Neural crest cell (in vitro differentiated cells): ENCODE results near the gene CALY. TPM values are rescaled to one million over a fixed set of nuclear protein-coding genes. Genes with fewer than 3 reads are reported as not detected.

Source experiments
- DNase-seq: peaks from one replicate; pipeline ENCODE4 v3.0.0; 2021; ENCODE audit warnings: low read depth, mixed read lengths, low spot score
- H3K27ac Mint-ChIP-seq: one replicate; pipeline ENCODE4 v1.8.0; 2021; ENCODE audit warnings: mild to moderate bottlenecking, mixed read lengths; ENCODE audit not compliant: unreplicated experiment
- H3K27me3 Mint-ChIP-seq: 2 replicates; pipeline ENCODE4 v1.8.0; 2021; ENCODE audit warnings: low read depth, mild to moderate bottlenecking, mixed read lengths
- H3K36me3 Mint-ChIP-seq: 2 replicates; pipeline ENCODE4 v1.8.0; 2021; ENCODE audit warnings: low read depth, mild to moderate bottlenecking, mixed read lengths
- H3K4me1 Mint-ChIP-seq: 2 replicates; pipeline ENCODE4 v1.8.0; 2021; ENCODE audit warnings: mixed read lengths
- H3K4me3 Mint-ChIP-seq: one replicate; pipeline ENCODE4 v1.8.0; 2021; ENCODE audit warnings: mild to moderate bottlenecking, mixed read lengths
- H3K9me3 Mint-ChIP-seq: 2 replicates; pipeline ENCODE4 v1.8.0; 2021; ENCODE audit warnings: mixed read lengths
- CTCF ChIP-seq: fragments of 200-600 bp; sonication (generic); conservative IDR thresholded peaks from 2 replicates; pipeline ENCODE4 v1.5.0; 2021; ENCODE audit warnings: antibody characterized with exemption, mild to moderate bottlenecking
- total RNA-seq: library from RNA; stranded (reverse); gene quantifications from 2 replicates; pipeline ENCODE4 v1.2.1, GENCODE V29; 2021

Gene CALY
- total RNA-seq, 1 donor from 2014 or later = 0.89 TPM

- no peak for TF ChIP-seq CTCF
- Mint-ChIP-seq H3K9me3 (no peaks in the 10 kb centered on the region), H3K4me1 (peaks cover 5% of the 10 kb centered on the region), H3K27ac (no peak overlapping the region), H3K36me3 (peaks cover 2% of the 10 kb centered on the region), H3K4me3 (peak overlapping the region; percentile 27), H3K27me3 (peaks cover 5% of the 10 kb centered on the region)
- DNase-seq = no peak
Observed at GRCh38 chr10:133351408-133352318, 15.0 kb upstream of the CALY start.

GRCh38 chr10:133350950-133351329 lies 14.2 kb upstream of the CALY start:
- H3K27me3 Mint-ChIP-seq = peaks cover 5% of the 10 kb centered on the region
- no peak for DNase-seq
- H3K36me3 Mint-ChIP-seq = peaks cover 2% of the 10 kb centered on the region
- H3K9me3 Mint-ChIP-seq = no peaks in the 10 kb centered on the region
- no peak for TF ChIP-seq CTCF
- peak overlapping the region; percentile 27 for H3K4me3 Mint-ChIP-seq
- no peak overlapping the region for H3K27ac Mint-ChIP-seq
- peaks cover 5% of the 10 kb centered on the region for H3K4me1 Mint-ChIP-seq

GRCh38 chr10:133350283-133350949 lies 13.7 kb upstream of the CALY start:
- Mint-ChIP-seq H3K27me3 (peaks cover 9% of the 10 kb centered on the region), H3K4me1 (peaks cover 5% of the 10 kb centered on the region), H3K9me3 (no peaks in the 10 kb centered on the region), H3K4me3 (no peak overlapping the region), H3K36me3 (peaks cover 2% of the 10 kb centered on the region), H3K27ac (no peak overlapping the region)
- no peak for DNase-seq
- TF ChIP-seq CTCF = no peak

- H3K9me3 Mint-ChIP-seq = no peaks in the 10 kb centered on the region
- peaks cover 13% of the 10 kb centered on the region for H3K27me3 Mint-ChIP-seq
- no peak overlapping the region for H3K27ac Mint-ChIP-seq
- peak overlapping the region; percentile 35 for H3K4me3 Mint-ChIP-seq
- no peak for DNase-seq
- H3K4me1 Mint-ChIP-seq = peaks cover 9% of the 10 kb centered on the region
- no peak for TF ChIP-seq CTCF
- H3K36me3 Mint-ChIP-seq = peaks cover 2% of the 10 kb centered on the region
Observed at GRCh38 chr10:133349577-133350011, 12.9 kb upstream of the CALY start.

- Mint-ChIP-seq H3K9me3 (no peaks in the 10 kb centered on the region), H3K27ac (no peak overlapping the region), H3K27me3 (peaks cover 13% of the 10 kb centered on the region), H3K36me3 (peaks cover 2% of the 10 kb centered on the region), H3K4me3 (peak overlapping the region; percentile 35), H3K4me1 (peaks cover 9% of the 10 kb centered on the region)
- no peak for TF ChIP-seq CTCF
- DNase-seq = no peak
Observed at GRCh38 chr10:133349160-133349568, 12.5 kb upstream of the CALY start.
